Chondrocyte (in vitro differentiated cells): ENCODE measurements around the gene KCNT2. TPM values are rescaled to one million over a fixed set of nuclear protein-coding genes. Genes with fewer than 3 reads are reported as not detected.
"Not testable (repeated sequence)": the region's sequence is repeated elsewhere in the genome, so short reads cannot be mapped to it uniquely, and the experiment has no call there.

ENCODE experiments used
- DNase-seq: peaks from one replicate; pipeline ENCODE4 v3.0.0; 2021; ENCODE audit warnings: mixed read lengths, low spot score
- H3K27ac Mint-ChIP-seq: one replicate; pipeline ENCODE4 v1.8.0; 2021; ENCODE audit warnings: mild to moderate bottlenecking, moderate library complexity, mixed read lengths; ENCODE audit not compliant: unreplicated experiment
- H3K27me3 Mint-ChIP-seq: 2 replicates; pipeline ENCODE4 v1.8.0; 2021; ENCODE audit warnings: low read depth, mixed read lengths
- H3K36me3 Mint-ChIP-seq: 2 replicates; pipeline ENCODE4 v1.8.0; 2021; ENCODE audit warnings: low read depth, mixed read lengths
- H3K4me1 Mint-ChIP-seq: 2 replicates; pipeline ENCODE4 v1.8.0; 2021; ENCODE audit warnings: low read depth, mild to moderate bottlenecking, mixed read lengths
- H3K4me3 Mint-ChIP-seq: one replicate; pipeline ENCODE4 v1.8.0; 2021; ENCODE audit warnings: mild to moderate bottlenecking, moderate library complexity, mixed read lengths; ENCODE audit not compliant: unreplicated experiment
- H3K9me3 Mint-ChIP-seq: 2 replicates; pipeline ENCODE4 v1.8.0; 2021; ENCODE audit warnings: low read depth, mixed read lengths
- CTCF ChIP-seq: fragments of 200-600 bp; sonication (generic); IDR thresholded peaks from 2 replicates; pipeline ENCODE4 v1.5.0; 2021; ENCODE audit warnings: antibody characterized with exemption, mild to moderate bottlenecking, moderate library complexity
- total RNA-seq: library from RNA; stranded (reverse); gene quantifications from 3 replicates; pipeline ENCODE4 v1.2.1, GENCODE V29; 2021

Gene KCNT2
- total RNA-seq, 1 donor from 2014 or later: 13.4 TPM

- H3K4me3 Mint-ChIP-seq: no peak overlapping the region
- DNase-seq: no peak
- H3K27me3 Mint-ChIP-seq: no peaks in the 10 kb centered on the region
- peaks cover 19% of the 10 kb centered on the region for H3K4me1 Mint-ChIP-seq
- TF ChIP-seq CTCF: no peak
- H3K27ac Mint-ChIP-seq: no peak overlapping the region
- H3K36me3 Mint-ChIP-seq: peaks cover 15% of the 10 kb centered on the region
- H3K9me3 Mint-ChIP-seq: peaks cover 23% of the 10 kb centered on the region
These were observed 91.0 kb downstream of the KCNT2 start for GRCh38 chr1:196517193-196517592.

GRCh38 chr1:196516373-196516772, 91.9 kb downstream of the KCNT2 start:
- H3K4me1 Mint-ChIP-seq: peaks cover 19% of the 10 kb centered on the region
- no peak overlapping the region for H3K27ac Mint-ChIP-seq
- H3K4me3 Mint-ChIP-seq: no peak overlapping the region
- H3K27me3 Mint-ChIP-seq: no peaks in the 10 kb centered on the region
- no peak for TF ChIP-seq CTCF
- DNase-seq: no peak
- peaks cover 20% of the 10 kb centered on the region for H3K9me3 Mint-ChIP-seq
- peaks cover 14% of the 10 kb centered on the region for H3K36me3 Mint-ChIP-seq

DNA sequence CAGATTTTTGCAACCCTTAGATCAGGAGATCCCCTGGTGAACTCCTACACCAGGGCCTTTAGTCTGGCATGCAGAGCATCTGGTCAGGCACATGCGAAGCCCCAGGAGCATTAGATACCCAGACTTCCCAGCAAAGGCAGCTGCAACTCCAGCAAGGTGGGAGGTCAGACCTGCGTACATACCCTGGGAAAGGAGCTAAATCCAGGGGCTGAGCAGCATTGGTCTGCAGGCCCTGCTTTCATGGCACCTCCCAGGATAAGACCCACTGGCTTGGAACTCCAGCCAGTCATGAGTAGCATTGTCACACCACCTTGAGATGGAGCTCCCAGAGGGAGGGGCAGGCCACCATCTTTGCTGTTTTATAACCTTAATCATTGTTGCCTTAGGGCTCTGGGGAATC, 92.3 kb downstream of the KCNT2 start:
- peaks cover 14% of the 10 kb centered on the region for H3K36me3 Mint-ChIP-seq
- no peak for TF ChIP-seq CTCF
- peaks cover 19% of the 10 kb centered on the region for H3K4me1 Mint-ChIP-seq
- no peak overlapping the region for H3K4me3 Mint-ChIP-seq
- no peaks in the 10 kb centered on the region for H3K27me3 Mint-ChIP-seq
- peaks cover 20% of the 10 kb centered on the region for H3K9me3 Mint-ChIP-seq
- DNase-seq: no peak
- no peak overlapping the region for H3K27ac Mint-ChIP-seq

DNA sequence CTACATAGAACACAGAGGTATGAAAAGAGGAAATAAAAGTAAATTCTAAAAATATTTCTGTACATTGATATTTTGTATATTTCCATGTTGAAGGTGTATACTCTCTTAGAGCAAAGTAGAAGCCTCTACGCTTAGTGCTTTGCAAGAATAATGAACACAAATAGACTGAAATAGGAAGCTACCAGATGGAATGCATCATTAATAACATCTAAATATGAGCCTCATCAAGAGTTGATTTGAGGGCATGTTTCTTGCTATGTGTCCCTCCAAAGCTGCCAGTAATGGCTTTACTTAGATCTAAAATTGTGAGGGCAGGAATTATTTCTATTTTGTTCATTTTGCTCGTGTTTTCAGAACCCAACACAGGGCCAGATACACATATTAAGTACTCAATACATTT, 94.4 kb downstream of the KCNT2 start:
- peaks cover 19% of the 10 kb centered on the region for H3K4me1 Mint-ChIP-seq
- H3K9me3 Mint-ChIP-seq: peaks cover 8% of the 10 kb centered on the region
- H3K27ac Mint-ChIP-seq: no peak overlapping the region
- no peak for DNase-seq
- no peak overlapping the region for H3K4me3 Mint-ChIP-seq
- TF ChIP-seq CTCF: no peak
- no peaks in the 10 kb centered on the region for H3K27me3 Mint-ChIP-seq
- H3K36me3 Mint-ChIP-seq: peaks cover 7% of the 10 kb centered on the region

- no peaks in the 10 kb centered on the region for H3K9me3 Mint-ChIP-seq
- no peaks in the 10 kb centered on the region for H3K27me3 Mint-ChIP-seq
- H3K4me3 Mint-ChIP-seq: no peak overlapping the region
- H3K4me1 Mint-ChIP-seq: peaks cover 2% of the 10 kb centered on the region
- no peak for TF ChIP-seq CTCF
- no peak overlapping the region for H3K27ac Mint-ChIP-seq
- DNase-seq: no peak
- no peaks in the 10 kb centered on the region for H3K36me3 Mint-ChIP-seq
These were observed 97.8 kb downstream of the KCNT2 start for GRCh38 chr1:196510451-196510850.

DNA sequence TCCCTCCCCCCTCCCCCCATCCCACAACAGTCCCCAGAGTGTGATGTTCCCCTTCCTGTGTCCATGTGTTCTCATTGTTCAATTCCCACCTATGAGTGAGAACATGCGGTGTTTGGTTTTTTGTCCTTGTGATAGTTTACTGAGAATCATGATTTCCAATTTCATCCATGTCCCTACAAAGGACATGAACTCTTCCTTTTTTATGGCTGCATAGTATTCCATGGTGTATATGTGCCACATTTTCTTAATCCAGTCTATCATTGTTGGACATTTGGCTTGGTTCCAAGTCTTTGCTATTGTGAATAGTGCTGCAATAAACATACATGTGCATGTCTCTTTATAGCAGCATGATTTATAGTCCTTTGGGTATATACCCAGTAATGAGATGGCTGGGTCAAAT, 104.0 kb downstream of the KCNT2 start:
- H3K4me3 Mint-ChIP-seq, H3K36me3 Mint-ChIP-seq, H3K9me3 Mint-ChIP-seq, H3K27ac Mint-ChIP-seq, H3K27me3 Mint-ChIP-seq, H3K4me1 Mint-ChIP-seq, DNase-seq: not testable (repeated sequence)
